Keratinocyte (primary cell): ENCODE data around the gene SZRD1.

Experiments
- EZH2 ChIP-seq: IDR thresholded peaks from one replicate; pipeline ENCODE4 v1.6.1; 2012; ENCODE audit warnings: inconsistent platforms, mild to moderate bottlenecking, low read length, moderate library complexity
- TF ChIP-seq, protein P1 (sequence below), 3 experiments: IDR thresholded peaks in 1 of 3; conservative IDR thresholded peaks in 1 of 3; optimal IDR thresholded peaks in 1 of 3; 2 replicates in 2 of 3; 3 replicates in 1 of 3; pipeline versions ENCODE3 to v1.5.1; 2011; ENCODE audit warnings: low read length in 3 of 3, mild to moderate bottlenecking in 3 of 3, moderate library complexity in 2 of 3, control low read depth in 1 of 3, inconsistent platforms in 1 of 3; ENCODE audit not compliant: insufficient read depth in 2 of 3; ENCODE audit errors: extremely low read depth in 1 of 3

DNA sequence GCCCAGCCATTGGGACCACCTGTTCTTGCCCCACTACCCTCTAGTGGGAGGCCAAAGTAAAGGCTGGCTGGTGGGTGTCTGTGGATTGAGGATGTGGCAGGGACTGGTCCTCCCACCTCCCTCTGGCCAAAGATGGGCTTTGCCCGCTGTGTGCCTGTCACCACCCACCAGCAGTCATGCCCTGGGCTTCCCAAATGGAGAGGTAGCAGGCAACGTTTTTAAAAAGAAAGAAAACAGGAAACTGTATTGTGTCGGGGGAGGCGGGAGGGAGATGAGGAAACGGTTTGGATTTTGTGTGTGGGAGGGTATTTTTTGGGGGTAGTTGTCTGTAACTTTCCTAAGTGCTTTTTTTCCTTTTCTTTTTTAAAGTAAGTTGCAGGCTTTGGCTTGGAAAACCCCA is 30.1 kb downstream of the SZRD1 start:
- TF ChIP-seq, protein P1, sequence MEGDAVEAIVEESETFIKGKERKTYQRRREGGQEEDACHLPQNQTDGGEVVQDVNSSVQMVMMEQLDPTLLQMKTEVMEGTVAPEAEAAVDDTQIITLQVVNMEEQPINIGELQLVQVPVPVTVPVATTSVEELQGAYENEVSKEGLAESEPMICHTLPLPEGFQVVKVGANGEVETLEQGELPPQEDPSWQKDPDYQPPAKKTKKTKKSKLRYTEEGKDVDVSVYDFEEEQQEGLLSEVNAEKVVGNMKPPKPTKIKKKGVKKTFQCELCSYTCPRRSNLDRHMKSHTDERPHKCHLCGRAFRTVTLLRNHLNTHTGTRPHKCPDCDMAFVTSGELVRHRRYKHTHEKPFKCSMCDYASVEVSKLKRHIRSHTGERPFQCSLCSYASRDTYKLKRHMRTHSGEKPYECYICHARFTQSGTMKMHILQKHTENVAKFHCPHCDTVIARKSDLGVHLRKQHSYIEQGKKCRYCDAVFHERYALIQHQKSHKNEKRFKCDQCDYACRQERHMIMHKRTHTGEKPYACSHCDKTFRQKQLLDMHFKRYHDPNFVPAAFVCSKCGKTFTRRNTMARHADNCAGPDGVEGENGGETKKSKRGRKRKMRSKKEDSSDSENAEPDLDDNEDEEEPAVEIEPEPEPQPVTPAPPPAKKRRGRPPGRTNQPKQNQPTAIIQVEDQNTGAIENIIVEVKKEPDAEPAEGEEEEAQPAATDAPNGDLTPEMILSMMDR (optimal IDR thresholded peaks at IDR 0.05 in 1 of 3, IDR thresholded peaks at IDR 0.05 in 1 of 3, conservative IDR thresholded peaks at IDR 0.05 in 1 of 3; ENCODE audit: extremely low read depth in 1 of 3, insufficient read depth in 2 of 3, low read length in 3 of 3), result no peak
- TF ChIP-seq EZH2, result no peak
